HG02678 (cell line): ENCODE results near the gene SLC44A3.
"Not testable (repeated sequence)": the region's sequence is repeated elsewhere in the genome, so short reads cannot be mapped to it uniquely, and the experiment has no call there.

ENCODE experiments used
- ATAC-seq: cut with Tn5 transposase; IDR thresholded peaks from one replicate; pipeline ENCODE4 v1.9.1; 2021; ENCODE audit warnings: mild to moderate bottlenecking, moderate library complexity; ENCODE audit not compliant: unreplicated experiment

The SLC44A3 gene

GRCh38 chr1:94929351-94930217 lies 109.4 kb downstream of the SLC44A3 start:
- no peak for ATAC-seq

- no peak for ATAC-seq
These were observed 111.2 kb downstream of the SLC44A3 start for GRCh38 chr1:94931254-94931841.

- ATAC-seq, result no peak
These were observed 114.4 kb downstream of the SLC44A3 start for GRCh38 chr1:94934551-94934950.

GRCh38 chr1:94935034-94935433 lies 114.9 kb downstream of the SLC44A3 start:
- ATAC-seq, result no peak

GRCh38 chr1:94935476-94935875 lies 115.3 kb downstream of the SLC44A3 start:
- no peak for ATAC-seq

- no peak for ATAC-seq
These were observed 116.9 kb downstream of the SLC44A3 start for GRCh38 chr1:94936861-94937620.

GRCh38 chr1:94937820-94938219 lies 117.7 kb downstream of the SLC44A3 start:
- no peak for ATAC-seq

GRCh38 chr1:94940738-94941137 lies 120.6 kb downstream of the SLC44A3 start:
- no peak for ATAC-seq

- not testable (repeated sequence) for ATAC-seq
These were observed 121.3 kb downstream of the SLC44A3 start for GRCh38 chr1:94941480-94941879.

GRCh38 chr1:94942171-94943128 lies 122.3 kb downstream of the SLC44A3 start:
- no peak for ATAC-seq
